Measurements from ENCODE around the gene GPR155. TPM values are rescaled to one million over a fixed set of nuclear protein-coding genes. Genes with fewer than 3 reads are reported as not detected.
"Not testable (repeated sequence)": the region's sequence is repeated elsewhere in the genome, so short reads cannot be mapped to it uniquely, and the experiment has no call there.

Gene GPR155
- polyA plus RNA-seq, 4 donors: 0.22 to 1.9 (median 1.2) TPM

GRCh38 chr2:174438146-174438886, 48.5 kb downstream of the GPR155 start:
- no peak for DNase-seq
- no peak overlapping the region for H3K27ac ChIP-seq (ENCODE audit: low read depth in 1 of 3, low read length in 2 of 3)
- H3K36me3 ChIP-seq (ENCODE audit: control insufficient read depth in 3 of 3, insufficient read depth in 2 of 3, low read depth in 1 of 3, low read length in 3 of 3): no peaks in the 10 kb centered on the region
- H3K9me3 ChIP-seq (ENCODE audit: control insufficient read depth in 2 of 2, insufficient read depth in 1 of 2, low read depth in 1 of 2, low read length in 1 of 2): no peaks in the 10 kb centered on the region
- no peak overlapping the region for H3K4me3 ChIP-seq (ENCODE audit: low read depth in 1 of 3, low read length in 3 of 3)
- H3K27me3 ChIP-seq (ENCODE audit: control insufficient read depth in 3 of 3, insufficient read depth in 3 of 3, low read length in 3 of 3): no peaks in the 10 kb centered on the region
- FAIRE-seq: no peak
- no peaks in the 10 kb centered on the region for H3K4me1 ChIP-seq (ENCODE audit: control insufficient read depth in 3 of 3, insufficient read depth in 2 of 3, low read depth in 1 of 3, low read length in 2 of 3)
- WGBS, 3 donors: 89 to 95% (median 89%) methylated on average over 13 of the region's 13 CpGs

- no peak for FAIRE-seq
- Histone ChIP-seq H3K36me3 (ENCODE audit: control insufficient read depth in 3 of 3, insufficient read depth in 2 of 3, low read depth in 1 of 3, low read length in 3 of 3) (no peaks in the 10 kb centered on the region), H3K4me1 (ENCODE audit: control insufficient read depth in 3 of 3, insufficient read depth in 2 of 3, low read depth in 1 of 3, low read length in 2 of 3) (no peaks in the 10 kb centered on the region), H3K4me3 (ENCODE audit: low read depth in 1 of 3, low read length in 3 of 3) (no peak overlapping the region), H3K27ac (ENCODE audit: low read depth in 1 of 3, low read length in 2 of 3) (no peak overlapping the region), H3K27me3 (ENCODE audit: control insufficient read depth in 3 of 3, insufficient read depth in 3 of 3, low read length in 3 of 3) (no peaks in the 10 kb centered on the region), H3K9me3 (ENCODE audit: control insufficient read depth in 2 of 2, insufficient read depth in 1 of 2, low read depth in 1 of 2, low read length in 1 of 2) (no peaks in the 10 kb centered on the region)
- DNase-seq: no peak
These were observed 50.5 kb downstream of the GPR155 start for GRCh38 chr2:174436351-174436750.

GRCh38 chr2:174431902-174432301, 54.9 kb downstream of the GPR155 start:
- Histone ChIP-seq H3K27me3 (ENCODE audit: control insufficient read depth in 3 of 3, insufficient read depth in 3 of 3, low read length in 3 of 3) (no peaks in the 10 kb centered on the region), H3K9me3 (ENCODE audit: control insufficient read depth in 2 of 2, insufficient read depth in 1 of 2, low read depth in 1 of 2, low read length in 1 of 2) (no peaks in the 10 kb centered on the region), H3K36me3 (ENCODE audit: control insufficient read depth in 3 of 3, insufficient read depth in 2 of 3, low read depth in 1 of 3, low read length in 3 of 3) (no peaks in the 10 kb centered on the region), H3K4me1 (ENCODE audit: control insufficient read depth in 3 of 3, insufficient read depth in 2 of 3, low read depth in 1 of 3, low read length in 2 of 3) (no peaks in the 10 kb centered on the region), H3K4me3 (ENCODE audit: low read depth in 1 of 3, low read length in 3 of 3) (no peak overlapping the region), H3K27ac (ENCODE audit: low read depth in 1 of 3, low read length in 2 of 3) (no peak overlapping the region)
- FAIRE-seq (peak; percentile 51), DNase-seq (no peak)
- 97 to 100% (median 100%) methylated on average over 1 of the region's 1 CpG for WGBS, 3 donors

GRCh38 chr2:174430066-174430465, 56.8 kb downstream of the GPR155 start:
- 79 to 99% (median 96%) methylated on average over 2 of the region's 2 CpGs for WGBS, 3 donors
- no peak overlapping the region for H3K27ac ChIP-seq (ENCODE audit: low read depth in 1 of 3, low read length in 2 of 3)
- FAIRE-seq: no peak
- no peak for DNase-seq
- no peaks in the 10 kb centered on the region for H3K27me3 ChIP-seq (ENCODE audit: control insufficient read depth in 3 of 3, insufficient read depth in 3 of 3, low read length in 3 of 3)
- H3K9me3 ChIP-seq (ENCODE audit: control insufficient read depth in 2 of 2, insufficient read depth in 1 of 2, low read depth in 1 of 2, low read length in 1 of 2): no peaks in the 10 kb centered on the region
- no peaks in the 10 kb centered on the region for H3K4me1 ChIP-seq (ENCODE audit: control insufficient read depth in 3 of 3, insufficient read depth in 2 of 3, low read depth in 1 of 3, low read length in 2 of 3)
- peaks cover 0 to 4% (median 0%) of the 10 kb centered on the region in 3 donors for H3K36me3 ChIP-seq (ENCODE audit: control insufficient read depth in 3 of 3, insufficient read depth in 2 of 3, low read depth in 1 of 3, low read length in 3 of 3)
- no peak overlapping the region for H3K4me3 ChIP-seq (ENCODE audit: low read depth in 1 of 3, low read length in 3 of 3)

GRCh38 chr2:174428214-174428613, 58.6 kb downstream of the GPR155 start:
- H3K4me3 ChIP-seq (ENCODE audit: low read depth in 1 of 3, low read length in 3 of 3): no peak overlapping the region
- H3K9me3 ChIP-seq (ENCODE audit: control insufficient read depth in 2 of 2, insufficient read depth in 1 of 2, low read depth in 1 of 2, low read length in 1 of 2): no peaks in the 10 kb centered on the region
- H3K27ac ChIP-seq (ENCODE audit: low read depth in 1 of 3, low read length in 2 of 3): no peak overlapping the region
- DNase-seq (no peak), FAIRE-seq (no peak)
- H3K27me3 ChIP-seq (ENCODE audit: control insufficient read depth in 3 of 3, insufficient read depth in 3 of 3, low read length in 3 of 3): no peaks in the 10 kb centered on the region
- WGBS, 3 donors: 85 to 95% (median 95%) methylated on average over 1 of the region's 1 CpG
- peaks cover 0 to 7% (median 2%) of the 10 kb centered on the region in 3 donors for H3K36me3 ChIP-seq (ENCODE audit: control insufficient read depth in 3 of 3, insufficient read depth in 2 of 3, low read depth in 1 of 3, low read length in 3 of 3)
- no peaks in the 10 kb centered on the region for H3K4me1 ChIP-seq (ENCODE audit: control insufficient read depth in 3 of 3, insufficient read depth in 2 of 3, low read depth in 1 of 3, low read length in 2 of 3)

GRCh38 chr2:174412256-174412655, 74.6 kb downstream of the GPR155 start:
- no peaks in the 10 kb centered on the region for H3K4me1 ChIP-seq (ENCODE audit: control insufficient read depth in 3 of 3, insufficient read depth in 2 of 3, low read depth in 1 of 3, low read length in 2 of 3)
- DNase-seq (no peak), FAIRE-seq (no peak)
- no peaks in the 10 kb centered on the region for H3K9me3 ChIP-seq (ENCODE audit: control insufficient read depth in 2 of 2, insufficient read depth in 1 of 2, low read depth in 1 of 2, low read length in 1 of 2)
- H3K27ac ChIP-seq (ENCODE audit: low read depth in 1 of 3, low read length in 2 of 3): no peak overlapping the region
- H3K27me3 ChIP-seq (ENCODE audit: control insufficient read depth in 3 of 3, insufficient read depth in 3 of 3, low read length in 3 of 3): no peaks in the 10 kb centered on the region
- H3K4me3 ChIP-seq (ENCODE audit: low read depth in 1 of 3, low read length in 3 of 3): no peak overlapping the region
- peaks cover 0 to 9% (median 5%) of the 10 kb centered on the region in 3 donors for H3K36me3 ChIP-seq (ENCODE audit: control insufficient read depth in 3 of 3, insufficient read depth in 2 of 3, low read depth in 1 of 3, low read length in 3 of 3)

DNA sequence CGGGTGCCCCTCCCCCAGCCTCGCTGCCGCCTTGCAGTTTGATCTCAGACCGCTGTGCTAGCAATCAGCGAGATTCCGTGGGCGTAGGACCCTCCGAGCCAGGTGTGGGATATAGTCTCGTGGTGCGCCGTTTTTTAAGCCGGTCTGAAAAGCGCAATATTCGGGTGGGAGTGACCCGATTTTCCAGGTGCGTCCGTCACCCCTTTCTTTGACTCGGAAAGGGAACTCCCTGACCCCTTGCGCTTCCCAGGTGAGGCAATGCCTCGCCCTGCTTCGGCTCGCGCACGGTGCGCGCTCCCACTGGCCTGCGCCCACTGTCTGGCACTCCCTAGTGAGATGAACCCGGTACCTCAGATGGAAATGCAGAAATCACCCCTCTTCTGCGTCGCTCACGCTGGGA, 76.8 kb downstream of the GPR155 start:
- H3K36me3 ChIP-seq (ENCODE audit: control insufficient read depth in 3 of 3, insufficient read depth in 2 of 3, low read depth in 1 of 3, low read length in 3 of 3); H3K9me3 ChIP-seq (ENCODE audit: control insufficient read depth in 2 of 2, insufficient read depth in 1 of 2, low read depth in 1 of 2, low read length in 1 of 2); H3K27ac ChIP-seq (ENCODE audit: low read depth in 1 of 3, low read length in 2 of 3); FAIRE-seq; DNase-seq; H3K4me3 ChIP-seq (ENCODE audit: low read depth in 1 of 3, low read length in 3 of 3); H3K27me3 ChIP-seq (ENCODE audit: control insufficient read depth in 3 of 3, insufficient read depth in 3 of 3, low read length in 3 of 3); H3K4me1 ChIP-seq (ENCODE audit: control insufficient read depth in 3 of 3, insufficient read depth in 2 of 3, low read depth in 1 of 3, low read length in 2 of 3): not testable (repeated sequence)
- WGBS, 3 donors: 67 to 84% (median 76%) methylated on average over 4 to 24 of the region's 31 CpGs

DNA sequence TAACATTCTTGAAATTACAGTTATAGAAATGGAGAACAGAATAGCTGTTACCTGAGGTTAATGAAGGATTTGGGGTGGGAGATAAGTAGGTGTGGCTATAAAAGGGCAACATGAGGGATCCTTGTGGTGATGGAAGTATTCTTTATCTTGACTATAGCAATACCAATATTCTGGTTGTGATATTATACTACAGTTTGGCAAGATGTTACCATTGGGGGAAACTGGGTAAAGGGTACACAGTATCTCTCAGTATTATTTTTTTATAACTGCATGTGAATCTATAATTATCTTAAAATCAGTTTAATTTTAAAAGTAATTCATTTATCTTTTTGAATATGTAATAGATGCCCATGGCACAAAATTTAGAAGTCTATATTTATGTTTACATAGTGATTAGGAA, 83.2 kb downstream of the GPR155 start:
- no peak overlapping the region for H3K4me3 ChIP-seq (ENCODE audit: low read depth in 1 of 3, low read length in 3 of 3)
- H3K36me3 ChIP-seq (ENCODE audit: control insufficient read depth in 3 of 3, insufficient read depth in 2 of 3, low read depth in 1 of 3, low read length in 3 of 3): peaks cover 2 to 6% (median 4%) of the 10 kb centered on the region in 3 donors
- H3K27me3 ChIP-seq (ENCODE audit: control insufficient read depth in 3 of 3, insufficient read depth in 3 of 3, low read length in 3 of 3): no peaks in the 10 kb centered on the region
- H3K27ac ChIP-seq (ENCODE audit: low read depth in 1 of 3, low read length in 2 of 3): no peak overlapping the region
- no peak for DNase-seq
- FAIRE-seq: no peak
- no peaks in the 10 kb centered on the region for H3K4me1 ChIP-seq (ENCODE audit: control insufficient read depth in 3 of 3, insufficient read depth in 2 of 3, low read depth in 1 of 3, low read length in 2 of 3)
- no peaks in the 10 kb centered on the region for H3K9me3 ChIP-seq (ENCODE audit: control insufficient read depth in 2 of 2, insufficient read depth in 1 of 2, low read depth in 1 of 2, low read length in 1 of 2)

DNA sequence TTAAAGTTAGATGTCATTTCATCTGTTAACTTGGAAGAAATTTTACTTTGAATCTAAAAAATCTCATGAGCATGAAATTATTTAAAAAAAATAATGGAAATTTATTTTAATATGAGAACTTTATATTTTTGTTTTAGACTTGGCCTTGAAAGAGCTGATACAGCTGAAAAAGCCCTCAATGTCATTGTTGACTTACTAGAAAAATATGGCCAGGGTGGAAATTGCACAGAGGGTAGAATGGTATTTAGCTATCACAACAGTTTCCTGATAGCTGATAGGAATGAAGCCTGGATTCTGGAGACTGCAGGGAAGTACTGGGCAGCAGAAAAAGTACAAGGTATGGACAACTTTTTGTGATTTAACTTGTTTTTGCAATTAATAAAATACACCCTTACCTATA, 86.0 kb downstream of the GPR155 start:
- H3K27ac ChIP-seq (ENCODE audit: low read depth in 1 of 3, low read length in 2 of 3): no peak overlapping the region
- no peak overlapping the region for H3K4me3 ChIP-seq (ENCODE audit: low read depth in 1 of 3, low read length in 3 of 3)
- no peaks in the 10 kb centered on the region for H3K9me3 ChIP-seq (ENCODE audit: control insufficient read depth in 2 of 2, insufficient read depth in 1 of 2, low read depth in 1 of 2, low read length in 1 of 2)
- H3K4me1 ChIP-seq (ENCODE audit: control insufficient read depth in 3 of 3, insufficient read depth in 2 of 3, low read depth in 1 of 3, low read length in 2 of 3): peaks cover 0 to 2% (median 0%) of the 10 kb centered on the region in 3 donors
- H3K36me3 ChIP-seq (ENCODE audit: control insufficient read depth in 3 of 3, insufficient read depth in 2 of 3, low read depth in 1 of 3, low read length in 3 of 3): peaks cover 2 to 6% (median 4%) of the 10 kb centered on the region in 3 donors
- DNase-seq (no peak), FAIRE-seq (no peak)
- no peaks in the 10 kb centered on the region for H3K27me3 ChIP-seq (ENCODE audit: control insufficient read depth in 3 of 3, insufficient read depth in 3 of 3, low read length in 3 of 3)
